DMS79 treated with DMSO at 0.1 percent for 48 hours (cell line): Measurements from ENCODE around the gene DET1.
"Not testable (repeated sequence)": the region's sequence is repeated elsewhere in the genome, so short reads cannot be mapped to it uniquely, and the experiment has no call there.

Source experiments
- DNase-seq: peaks from one replicate; lab custom pipeline; 2025; lab: John Stamatoyannopoulos, UW

Gene DET1

GRCh38 chr15:88546248-88547129 is at the start of gene DET1:
Gene DET1, minus strand, starts transcription at chr15:88546681. Its CDS starts 14,976 bp downstream, at chr15:88531705.
- peak; percentile 82 for DNase-seq

- no peak for DNase-seq
These were observed 44.9 kb upstream of the DET1 start for GRCh38 chr15:88591384-88591783.

- DNase-seq, result no peak
These were observed 44.3 kb upstream of the DET1 start for GRCh38 chr15:88590759-88591158.

GRCh38 chr15:88586401-88587162 is 40.1 kb upstream of the DET1 start:
- peak; percentile 40 for DNase-seq

- DNase-seq, result no peak
These were observed 34.1 kb upstream of the DET1 start for GRCh38 chr15:88580532-88580931.

- DNase-seq, result no peak
These were observed 32.8 kb upstream of the DET1 start for GRCh38 chr15:88579322-88579721.

- DNase-seq, result peak; percentile 55
These were observed 28.2 kb upstream of the DET1 start for GRCh38 chr15:88574655-88575054.

- no peak for DNase-seq
These were observed 27.6 kb upstream of the DET1 start for GRCh38 chr15:88574077-88574476.

- no peak for DNase-seq
These were observed 25.4 kb upstream of the DET1 start for GRCh38 chr15:88571852-88572259.

- no peak for DNase-seq
These were observed 24.8 kb upstream of the DET1 start for GRCh38 chr15:88571153-88571851.

- no peak for DNase-seq
These were observed 22.1 kb upstream of the DET1 start for GRCh38 chr15:88568589-88568988.

GRCh38 chr15:88564741-88565140 is 18.3 kb upstream of the DET1 start:
- DNase-seq, result no peak

GRCh38 chr15:88563638-88564037 is 17.2 kb upstream of the DET1 start:
- DNase-seq, result no peak

- DNase-seq, result not testable (repeated sequence)
These were observed 13.1 kb upstream of the DET1 start for GRCh38 chr15:88559565-88559964.

GRCh38 chr15:88558026-88558425 is 11.5 kb upstream of the DET1 start:
- not testable (repeated sequence) for DNase-seq

- not testable (repeated sequence) for DNase-seq
These were observed 1.5 kb upstream of the DET1 start for GRCh38 chr15:88548009-88548408.

- not testable (repeated sequence) for DNase-seq
These were observed 768 bp downstream of the DET1 start for GRCh38 chr15:88545578-88546247.

GRCh38 chr15:88543065-88543776 is 3.3 kb downstream of the DET1 start:
- no peak for DNase-seq

- no peak for DNase-seq
These were observed 4.1 kb downstream of the DET1 start for GRCh38 chr15:88542342-88542733.

- DNase-seq, result no peak
These were observed 4.7 kb downstream of the DET1 start for GRCh38 chr15:88541709-88542341.

- DNase-seq, result not testable (repeated sequence)
These were observed 5.4 kb downstream of the DET1 start for GRCh38 chr15:88541111-88541510.
